SIG-M5 treated with dmso at 0.1 percent for 504 hours (cell line): ENCODE data around the gene FAM156B.
"Not testable (repeated sequence)": the region's sequence is repeated elsewhere in the genome, so short reads cannot be mapped to it uniquely, and the experiment has no call there.

Experiments
- DNase-seq: peaks from one replicate; lab custom pipeline; 2025; ENCODE audit not compliant: unreplicated experiment; lab: John Stamatoyannopoulos, UW

The FAM156B gene

GRCh38 chrX:52896855-52897709 is at the start of gene FAM156B:
FAM156B (plus strand) TSS chrX:52897330; CDS start chrX:52907226, 9,896 bp downstream.
- not testable (repeated sequence) for DNase-seq

GRCh38 chrX:52852110-52852860 is 44.8 kb upstream of the FAM156B start:
- DNase-seq: no peak

- DNase-seq: not testable (repeated sequence)
These were observed 40.1 kb upstream of the FAM156B start for GRCh38 chrX:52856991-52857525.

- DNase-seq: no peak
These were observed 31.7 kb upstream of the FAM156B start for GRCh38 chrX:52865343-52865998.

DNA sequence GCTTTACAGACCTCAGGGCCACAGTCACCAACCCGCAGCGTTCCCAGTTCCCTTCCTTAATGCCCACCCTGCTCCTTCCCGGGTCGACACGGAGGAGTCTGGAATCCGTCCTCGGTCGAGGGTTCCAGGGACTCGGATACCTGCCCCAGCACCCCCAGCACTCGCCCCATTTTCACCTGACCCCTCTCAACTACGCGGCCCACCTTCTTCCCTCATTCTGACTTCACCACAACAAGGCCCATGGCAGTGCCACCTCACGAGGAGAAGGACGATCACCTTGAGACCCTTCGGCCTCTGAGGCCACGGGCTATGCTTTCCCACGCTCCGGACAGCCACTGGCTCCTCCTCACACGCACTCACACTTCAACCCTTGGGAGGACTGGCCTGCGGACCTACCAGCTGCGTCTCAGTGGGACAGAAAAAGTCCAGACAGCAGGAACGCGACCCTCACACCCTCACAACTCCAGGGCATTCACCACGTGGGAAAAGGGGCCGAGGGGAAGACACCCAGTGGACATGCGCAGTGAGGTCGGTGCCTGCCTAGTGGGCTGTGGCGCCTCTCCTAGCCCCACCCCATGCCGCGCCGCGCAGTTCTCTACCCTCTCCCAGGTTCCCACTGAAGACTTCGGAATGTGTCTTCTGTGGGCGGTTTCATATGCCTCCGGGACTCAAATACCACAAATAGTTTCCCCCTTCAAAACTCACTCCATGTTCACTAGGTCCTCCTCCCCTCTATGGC is 29.4 kb upstream of the FAM156B start, which contains the start of gene XAGE3:
TSS of gene XAGE3 (minus strand) at position 474 of the 739 bp plus-strand sequence. CDS start 950 bp downstream, outside the sequence.
- no peak for DNase-seq

GRCh38 chrX:52870046-52870445 is 27.1 kb upstream of the FAM156B start:
- no peak for DNase-seq

- not testable (repeated sequence) for DNase-seq
These were observed 23.3 kb upstream of the FAM156B start for GRCh38 chrX:52873825-52874224.

DNA sequence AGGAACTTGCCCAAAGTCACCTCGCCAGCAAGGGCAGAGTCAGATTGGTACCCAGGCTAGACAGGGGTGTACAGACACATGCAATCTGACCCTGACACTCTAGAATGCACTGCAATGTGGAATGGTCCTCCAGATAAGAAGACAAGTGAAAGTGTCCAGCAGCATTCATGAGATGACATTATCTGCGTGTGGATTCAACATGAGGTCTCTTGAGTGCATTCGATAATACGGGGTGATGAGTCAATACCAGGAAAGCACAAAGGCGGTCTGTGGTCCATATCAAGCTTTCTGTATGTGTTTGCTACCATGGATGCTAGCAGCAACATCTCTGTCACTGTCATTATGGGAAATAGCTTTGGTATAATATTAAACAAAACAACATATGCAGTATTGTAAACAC is 22.5 kb upstream of the FAM156B start:
- no peak for DNase-seq

DNA sequence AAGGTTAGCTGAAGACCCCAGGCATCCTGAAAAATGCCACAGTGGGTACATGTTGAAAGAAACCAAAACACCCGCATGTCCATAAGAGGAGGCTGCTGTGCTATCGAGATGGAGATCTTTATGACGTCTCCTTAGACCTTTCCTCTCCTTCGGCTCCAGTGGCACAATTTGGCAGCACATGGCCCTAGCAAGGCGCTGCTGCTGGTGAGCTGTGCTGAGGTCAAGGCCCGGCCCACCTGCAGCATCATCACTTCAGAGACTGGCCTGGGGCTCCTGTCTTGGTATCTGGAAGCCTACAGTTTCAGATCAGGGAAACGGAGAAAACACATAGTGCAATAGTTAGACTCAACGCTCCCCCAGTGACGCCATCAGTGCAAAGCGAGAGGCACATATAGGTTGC is 21.7 kb upstream of the FAM156B start:
- DNase-seq: not testable (repeated sequence)

DNA sequence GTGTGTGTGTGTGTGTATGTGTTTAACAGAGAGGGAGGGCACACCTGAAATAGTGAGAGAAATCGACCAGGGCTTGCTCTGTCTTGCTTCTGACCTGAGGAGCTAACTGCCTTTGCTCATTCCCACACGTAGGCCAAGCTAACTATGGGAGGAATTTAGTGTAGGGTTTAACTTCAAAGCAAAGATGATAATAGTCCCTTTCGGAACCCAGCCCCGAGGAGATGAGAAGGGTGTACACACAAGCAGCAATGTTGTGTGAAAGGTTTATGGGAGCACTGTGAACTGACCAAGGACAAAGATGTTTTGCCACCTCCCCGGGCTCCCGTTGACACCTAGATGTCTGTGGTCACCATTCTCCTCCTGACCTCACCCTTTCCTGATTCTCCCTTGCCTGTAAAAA is 20.7 kb upstream of the FAM156B start:
- not testable (repeated sequence) for DNase-seq

DNA sequence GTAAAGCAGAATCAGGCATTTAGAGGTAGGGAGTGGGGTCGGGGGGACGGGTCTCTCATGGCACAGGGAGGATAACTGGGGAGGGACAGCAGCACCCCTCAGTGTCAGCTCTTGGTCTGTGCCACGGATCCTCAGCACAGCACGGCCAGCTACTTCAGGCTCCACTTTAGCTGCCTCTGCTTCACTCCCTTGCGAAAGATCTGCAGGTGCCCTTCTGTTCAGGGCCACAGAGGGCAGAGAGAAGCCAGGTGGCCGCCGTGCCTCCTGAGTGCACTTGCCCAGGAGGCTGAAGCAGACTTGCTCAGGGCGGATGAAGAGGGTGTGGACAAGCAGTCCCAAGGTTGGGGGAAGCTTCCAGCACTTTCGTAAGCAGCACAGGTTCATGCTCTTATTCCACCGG is 9.7 kb upstream of the FAM156B start:
- DNase-seq: not testable (repeated sequence)

- not testable (repeated sequence) for DNase-seq
These were observed 9.0 kb upstream of the FAM156B start for GRCh38 chrX:52888090-52888489.

DNA sequence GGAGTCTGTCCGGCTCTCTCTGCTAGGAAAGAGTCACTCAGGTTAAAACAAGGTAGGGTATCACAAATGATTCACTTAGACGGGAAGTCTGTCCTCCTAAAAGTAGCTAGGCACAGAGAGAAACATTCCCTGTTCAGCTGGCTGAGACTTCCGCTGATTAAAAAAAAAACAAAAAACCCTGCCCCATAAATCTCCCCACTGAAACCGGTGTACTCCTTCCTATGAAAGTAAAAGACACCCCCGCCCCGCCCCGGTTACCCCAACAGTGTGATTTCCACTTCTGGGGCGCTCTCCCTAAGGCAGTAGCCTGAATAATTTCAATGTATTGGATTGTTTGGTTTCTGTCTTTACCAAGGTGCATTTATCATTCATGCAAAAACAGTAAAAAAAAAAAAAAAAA is 692 bp upstream of the FAM156B start:
- DNase-seq: not testable (repeated sequence)

DNA sequence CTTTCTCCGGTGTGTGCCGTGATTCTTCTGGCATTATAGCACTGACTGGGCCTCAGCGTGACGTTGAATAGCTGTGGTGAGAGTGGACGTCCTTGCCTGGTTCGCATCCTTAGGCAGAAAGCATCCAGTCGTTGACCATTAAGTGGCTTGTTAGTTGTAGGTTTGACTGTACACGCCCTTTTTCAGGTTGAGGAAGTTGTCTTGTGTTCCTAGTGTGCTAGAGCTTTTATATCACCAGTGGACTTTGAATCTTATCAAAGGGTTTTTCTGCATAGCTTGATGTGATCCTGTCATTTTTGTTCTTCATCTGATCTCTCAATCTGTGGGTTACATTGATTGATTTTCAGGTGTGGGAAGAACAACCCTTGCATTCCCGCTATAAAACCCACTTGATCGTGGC is 8.4 kb downstream of the FAM156B start:
- DNase-seq: not testable (repeated sequence)

DNA sequence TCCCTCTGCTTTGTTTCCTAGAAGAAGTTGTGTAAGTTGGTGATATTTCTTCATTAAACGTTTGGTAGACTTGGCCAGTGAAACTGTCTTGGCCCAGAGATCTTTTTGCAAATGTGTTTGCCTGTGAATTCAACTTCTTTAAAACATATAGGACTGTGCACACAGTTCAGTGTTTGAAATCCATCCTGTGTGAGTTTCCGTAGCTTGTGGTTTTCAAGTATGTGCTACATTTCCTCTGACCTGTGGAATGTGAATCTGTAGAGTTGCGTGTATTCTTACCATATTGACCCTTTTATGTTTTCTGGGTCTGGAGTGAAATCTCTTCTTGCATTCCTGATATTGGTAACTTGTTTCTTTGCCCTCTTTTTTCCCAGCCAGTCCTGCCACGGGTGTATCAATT is 8.9 kb downstream of the FAM156B start:
- not testable (repeated sequence) for DNase-seq

- DNase-seq: not testable (repeated sequence)
These were observed 10.0 kb downstream of the FAM156B start for GRCh38 chrX:52907137-52907536.

GRCh38 chrX:52907900-52908299 is 10.8 kb downstream of the FAM156B start:
- not testable (repeated sequence) for DNase-seq

DNA sequence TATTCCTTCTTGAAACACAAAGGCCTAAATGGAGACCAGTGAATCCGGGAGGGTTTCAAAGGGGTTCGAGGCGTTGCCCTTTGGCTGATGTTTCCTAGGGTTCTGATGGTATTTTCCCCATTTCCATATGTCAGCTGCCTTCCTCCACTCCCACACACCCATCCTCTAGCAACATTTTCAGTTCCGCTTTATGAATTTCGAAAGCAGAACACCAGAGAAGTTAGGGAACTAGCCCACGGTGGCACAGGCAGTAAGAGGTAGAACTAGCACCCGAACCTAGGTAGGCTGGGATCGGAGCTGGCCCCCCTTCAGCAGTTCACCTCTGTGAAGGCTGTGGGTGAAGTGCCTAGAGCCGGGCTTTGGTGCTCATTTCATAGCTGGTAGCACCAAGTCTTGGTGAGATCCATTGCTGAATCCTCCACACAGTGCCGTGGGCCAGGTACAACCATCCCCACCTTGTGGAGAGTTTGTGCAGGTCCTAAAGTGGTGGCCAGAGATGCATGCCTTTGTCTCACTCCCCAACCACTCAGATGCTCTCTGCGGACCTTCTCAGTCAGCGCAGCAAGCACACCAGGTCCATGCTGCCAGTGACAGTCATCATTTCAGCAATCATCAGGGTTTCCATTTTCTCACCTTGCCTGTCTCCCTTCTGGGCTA is 12.3 kb downstream of the FAM156B start:
- not testable (repeated sequence) for DNase-seq

GRCh38 chrX:52913681-52914080 is 16.6 kb downstream of the FAM156B start:
- not testable (repeated sequence) for DNase-seq

DNA sequence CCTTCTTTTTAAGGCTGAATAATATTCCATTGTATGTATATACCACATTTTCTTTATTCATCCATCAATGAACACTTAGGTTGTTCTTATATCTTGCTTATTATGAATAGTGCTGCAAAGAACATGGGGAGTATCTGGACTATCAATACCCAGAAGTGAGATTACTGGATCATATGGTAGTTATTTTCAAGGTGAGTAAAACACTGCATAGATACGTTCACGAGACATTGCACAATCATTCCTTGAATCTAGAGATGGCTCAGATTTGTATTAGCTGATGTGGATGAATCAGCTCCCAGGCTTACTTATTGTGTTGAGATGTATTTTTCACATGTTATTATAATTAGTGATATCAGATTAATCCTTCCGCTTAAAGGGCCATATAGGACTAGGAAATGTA is 17.6 kb downstream of the FAM156B start:
- not testable (repeated sequence) for DNase-seq
